ENCODE measurements around the gene CDK2AP2.

CDK2AP2 gene

GRCh38 chr11:67503119-67504004 is 4.6 kb downstream of the CDK2AP2 start:
- DNase-seq: no peak

- no peak for DNase-seq
These were observed 5.5 kb downstream of the CDK2AP2 start for GRCh38 chr11:67502328-67502979.

- no peak for DNase-seq
These were observed 6.1 kb downstream of the CDK2AP2 start for GRCh38 chr11:67501854-67502253.

- DNase-seq: no peak
These were observed 6.9 kb downstream of the CDK2AP2 start for GRCh38 chr11:67500831-67501715.

- DNase-seq: no peak
These were observed 7.5 kb downstream of the CDK2AP2 start for GRCh38 chr11:67500484-67500821.

GRCh38 chr11:67499808-67500483 is 8.0 kb downstream of the CDK2AP2 start:
- DNase-seq: no peak

GRCh38 chr11:67498544-67498972 is 9.4 kb downstream of the CDK2AP2 start:
- no peak for DNase-seq

GRCh38 chr11:67497656-67498291 is 10.2 kb downstream of the CDK2AP2 start:
- no peak for DNase-seq

- no peak for DNase-seq
These were observed 11.8 kb downstream of the CDK2AP2 start for GRCh38 chr11:67496113-67496512.

- no peak for DNase-seq
These were observed 12.5 kb downstream of the CDK2AP2 start for GRCh38 chr11:67495234-67496005.

GRCh38 chr11:67494371-67495233 is 13.4 kb downstream of the CDK2AP2 start:
- DNase-seq: no peak

- DNase-seq: no peak
These were observed 14.2 kb downstream of the CDK2AP2 start for GRCh38 chr11:67493548-67494370.

- no peak for DNase-seq
These were observed 15.0 kb downstream of the CDK2AP2 start for GRCh38 chr11:67492801-67493547.

- no peak for DNase-seq
These were observed 15.8 kb downstream of the CDK2AP2 start for GRCh38 chr11:67492069-67492727.

- no peak for DNase-seq
These were observed 16.5 kb downstream of the CDK2AP2 start for GRCh38 chr11:67491276-67492068.

GRCh38 chr11:67490727-67491065 is 17.3 kb downstream of the CDK2AP2 start:
- no peak for DNase-seq
